ENCODE results near the gene SLCO4A1. TPM values are rescaled to one million over a fixed set of nuclear protein-coding genes. Genes with fewer than 3 reads are reported as not detected.
A peak's percentile ranks its signal among the peaks of the same experiment; 100 is the strongest.

Gene SLCO4A1
- total and polyA plus RNA-seq, 5 donors from 2014 or later: 1.8 to 7.4 (median 2.8) TPM

DNA sequence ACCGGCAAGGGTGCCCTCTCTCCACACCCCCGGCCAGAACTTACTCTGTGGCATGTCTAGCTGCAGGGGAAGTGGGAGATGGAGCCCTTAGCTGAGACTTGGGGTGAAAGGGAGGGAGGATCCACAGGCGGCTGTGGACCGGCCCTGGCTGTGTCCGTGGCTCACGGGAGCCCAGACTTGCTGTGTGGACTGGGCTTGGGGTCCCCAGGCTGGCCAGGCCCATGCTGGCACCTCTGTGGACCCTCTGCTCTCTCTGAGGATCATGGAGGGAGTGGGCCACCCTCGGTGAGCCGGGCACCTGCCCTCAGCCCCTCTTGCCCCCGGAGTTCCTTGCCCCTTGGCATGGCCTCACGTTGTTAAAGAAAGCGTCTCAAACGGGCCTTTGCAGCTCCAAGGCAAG, 57.4 kb downstream of the SLCO4A1 start:
- no peaks in the 10 kb centered on the region for H3K9me3 Mint-ChIP-seq
- Histone ChIP-seq H3K4me3 (ENCODE audit: low read depth, low read length) (no peak overlapping the region), H3K9me3 (ENCODE audit: control insufficient read depth in 2 of 2, low read length in 2 of 2) (no peaks in the 10 kb centered on the region), H3K27ac (ENCODE audit: insufficient read depth, low read length, poor library complexity, severe bottlenecking) (no peak overlapping the region), H3K27me3 (ENCODE audit: control insufficient read depth, insufficient read depth, low read length) (no peaks in the 10 kb centered on the region), H3K4me1 (ENCODE audit: control insufficient read depth, insufficient read depth, low read length, poor library complexity, severe bottlenecking) (peaks cover 6% of the 10 kb centered on the region), H3K36me3 (ENCODE audit: control insufficient read depth, insufficient read depth, low read length) (no peaks in the 10 kb centered on the region)
- no peak overlapping the region for H3K4me3 Mint-ChIP-seq
- H3K36me3 Mint-ChIP-seq: no peaks in the 10 kb centered on the region
- DNase-seq (no peak), ATAC-seq (ENCODE audit: low read depth in 2 of 2) (no peak)
- H3K4me1 Mint-ChIP-seq: peaks cover 4 to 9% (median 5%) of the 10 kb centered on the region in 4 donors
- no peak overlapping the region for H3K27ac Mint-ChIP-seq
- no peaks in the 10 kb centered on the region for H3K27me3 Mint-ChIP-seq

DNA sequence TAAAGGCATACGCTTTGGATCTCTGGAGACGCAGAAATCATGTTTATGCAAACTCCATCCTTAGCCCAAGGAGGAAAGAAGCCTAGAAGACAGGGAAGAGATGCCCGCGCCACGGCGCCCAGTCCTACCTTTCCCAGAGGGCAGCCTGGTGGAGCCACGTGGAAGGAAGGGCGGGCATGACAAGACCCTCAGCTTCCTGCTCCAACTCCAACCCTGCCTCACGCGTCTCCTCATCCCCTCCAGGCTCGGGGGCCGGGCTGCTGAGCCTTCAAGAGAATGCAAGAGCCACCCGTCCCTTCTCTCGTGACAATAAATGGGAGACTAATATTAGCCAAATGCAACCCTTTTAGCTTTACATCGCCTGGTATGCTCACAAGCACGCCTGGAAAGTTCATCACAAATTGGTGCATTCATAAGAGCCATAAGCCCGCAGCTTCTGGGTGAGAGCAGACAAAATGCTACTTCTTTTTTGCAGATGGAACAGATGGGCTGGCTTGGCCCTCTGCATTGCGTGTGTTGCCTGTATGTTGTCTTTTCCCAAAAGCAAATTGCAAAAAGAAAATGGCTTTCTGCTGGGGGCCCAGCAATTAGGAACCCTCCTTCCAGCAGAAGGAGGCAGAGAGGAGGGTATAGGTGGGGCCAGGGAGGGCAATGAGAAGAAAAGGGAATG, 58.1 kb downstream of the SLCO4A1 start:
- no peak overlapping the region for H3K27ac ChIP-seq (ENCODE audit: insufficient read depth, low read length, poor library complexity, severe bottlenecking)
- Mint-ChIP-seq H3K27ac (no peak overlapping the region), H3K27me3 (no peaks in the 10 kb centered on the region), H3K9me3 (no peaks in the 10 kb centered on the region), H3K4me1 (peaks cover 4 to 11% (median 5%) of the 10 kb centered on the region in 4 donors), H3K4me3 (no peak overlapping the region), H3K36me3 (no peaks in the 10 kb centered on the region)
- peaks cover 6% of the 10 kb centered on the region for H3K4me1 ChIP-seq (ENCODE audit: control insufficient read depth, insufficient read depth, low read length, poor library complexity, severe bottlenecking)
- H3K36me3 ChIP-seq (ENCODE audit: control insufficient read depth, insufficient read depth, low read length): no peaks in the 10 kb centered on the region
- ATAC-seq (ENCODE audit: low read depth in 2 of 2) (no peak), DNase-seq (no peak)
- no peaks in the 10 kb centered on the region for H3K27me3 ChIP-seq (ENCODE audit: control insufficient read depth, insufficient read depth, low read length)
- H3K4me3 ChIP-seq (ENCODE audit: low read depth, low read length): no peak overlapping the region
- H3K9me3 ChIP-seq (ENCODE audit: control insufficient read depth in 2 of 2, low read length in 2 of 2): no peaks in the 10 kb centered on the region

DNA sequence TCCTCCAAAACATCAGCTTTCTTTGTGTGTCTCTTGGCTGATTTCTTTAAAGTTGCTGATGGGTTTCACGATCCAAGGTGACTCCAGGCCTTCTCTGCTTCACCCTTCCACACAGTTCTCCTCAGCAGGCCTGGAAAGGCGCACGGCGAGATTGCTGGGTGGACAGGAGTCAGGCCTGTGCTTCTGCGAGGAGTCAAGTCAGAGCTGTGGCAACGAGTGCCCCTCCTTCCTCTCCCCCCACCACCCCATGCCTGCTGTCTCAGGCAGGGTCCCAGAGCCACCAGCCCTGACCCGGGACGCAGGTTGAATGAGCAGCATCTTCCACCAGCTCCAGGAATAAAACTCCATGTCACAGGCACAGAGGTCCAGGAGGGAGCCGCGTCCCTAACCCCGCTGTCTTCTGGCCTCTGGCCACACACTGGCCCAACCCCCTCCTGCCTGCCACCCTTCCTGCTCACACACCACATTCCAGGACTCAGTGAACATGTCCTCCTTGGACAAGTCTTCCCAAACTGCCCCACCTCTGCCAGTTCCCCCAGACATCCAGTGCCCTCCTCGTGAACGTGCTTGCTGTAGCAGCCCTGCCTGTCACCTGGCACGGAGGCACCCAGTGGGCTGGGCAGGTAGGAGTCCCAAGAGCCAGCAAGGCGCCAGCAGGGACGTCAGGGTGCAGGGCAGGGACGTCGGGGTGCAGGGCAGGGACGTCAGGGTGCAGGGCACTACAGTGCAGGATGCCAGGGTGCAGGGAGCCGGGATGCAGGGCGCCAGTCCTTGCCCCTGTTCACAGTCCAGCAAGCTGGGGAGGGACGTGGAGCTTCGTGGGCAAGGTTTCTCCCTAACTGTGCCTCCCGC, 59.1 kb downstream of the SLCO4A1 start:
- no peak overlapping the region for H3K4me3 Mint-ChIP-seq
- H3K27me3 Mint-ChIP-seq: no peaks in the 10 kb centered on the region
- no peaks in the 10 kb centered on the region for H3K9me3 ChIP-seq (ENCODE audit: control insufficient read depth in 2 of 2, low read length in 2 of 2)
- no peak overlapping the region for H3K27ac ChIP-seq (ENCODE audit: insufficient read depth, low read length, poor library complexity, severe bottlenecking)
- DNase-seq (no peak), ATAC-seq (ENCODE audit: low read depth in 2 of 2) (no peak)
- H3K4me3 ChIP-seq (ENCODE audit: low read depth, low read length): no peak overlapping the region
- no peaks in the 10 kb centered on the region for H3K36me3 Mint-ChIP-seq
- H3K27ac Mint-ChIP-seq: peak overlapping the region in 2 of 3 donors; percentile 67 to 79
- H3K27me3 ChIP-seq (ENCODE audit: control insufficient read depth, insufficient read depth, low read length): no peaks in the 10 kb centered on the region
- H3K9me3 Mint-ChIP-seq: no peaks in the 10 kb centered on the region
- peaks cover 6% of the 10 kb centered on the region for H3K4me1 ChIP-seq (ENCODE audit: control insufficient read depth, insufficient read depth, low read length, poor library complexity, severe bottlenecking)
- H3K36me3 ChIP-seq (ENCODE audit: control insufficient read depth, insufficient read depth, low read length): no peaks in the 10 kb centered on the region
- H3K4me1 Mint-ChIP-seq: peaks cover 4 to 11% (median 5%) of the 10 kb centered on the region in 4 donors

DNA sequence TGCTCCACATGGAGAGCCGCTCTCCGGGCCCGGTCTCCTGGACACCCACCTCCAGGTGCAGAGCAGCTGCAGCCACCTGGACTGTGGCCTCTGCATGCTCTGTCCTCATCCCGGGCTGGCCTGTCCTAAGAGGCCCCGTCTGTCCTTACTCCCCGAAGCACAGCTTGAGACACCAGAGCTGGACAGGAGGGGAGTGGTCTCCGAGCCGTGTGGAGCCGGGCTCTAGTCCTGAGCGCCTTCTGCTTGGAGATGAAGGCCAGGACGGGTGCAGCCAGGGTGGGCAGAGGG, 59.7 kb downstream of the SLCO4A1 start:
- Mint-ChIP-seq H3K27ac (no peak overlapping the region), H3K9me3 (no peaks in the 10 kb centered on the region), H3K4me3 (no peak overlapping the region), H3K27me3 (peaks cover 4% of the 10 kb centered on the region), H3K4me1 (peaks cover 4 to 11% (median 5%) of the 10 kb centered on the region in 4 donors), H3K36me3 (no peaks in the 10 kb centered on the region)
- no peak overlapping the region for H3K4me3 ChIP-seq (ENCODE audit: low read depth, low read length)
- DNase-seq (no peak), ATAC-seq (ENCODE audit: low read depth in 2 of 2) (no peak)
- H3K4me1 ChIP-seq (ENCODE audit: control insufficient read depth, insufficient read depth, low read length, poor library complexity, severe bottlenecking): peaks cover 6% of the 10 kb centered on the region
- no peaks in the 10 kb centered on the region for H3K27me3 ChIP-seq (ENCODE audit: control insufficient read depth, insufficient read depth, low read length)
- no peak overlapping the region for H3K27ac ChIP-seq (ENCODE audit: insufficient read depth, low read length, poor library complexity, severe bottlenecking)
- no peaks in the 10 kb centered on the region for H3K36me3 ChIP-seq (ENCODE audit: control insufficient read depth, insufficient read depth, low read length)
- no peaks in the 10 kb centered on the region for H3K9me3 ChIP-seq (ENCODE audit: control insufficient read depth in 2 of 2, low read length in 2 of 2)

DNA sequence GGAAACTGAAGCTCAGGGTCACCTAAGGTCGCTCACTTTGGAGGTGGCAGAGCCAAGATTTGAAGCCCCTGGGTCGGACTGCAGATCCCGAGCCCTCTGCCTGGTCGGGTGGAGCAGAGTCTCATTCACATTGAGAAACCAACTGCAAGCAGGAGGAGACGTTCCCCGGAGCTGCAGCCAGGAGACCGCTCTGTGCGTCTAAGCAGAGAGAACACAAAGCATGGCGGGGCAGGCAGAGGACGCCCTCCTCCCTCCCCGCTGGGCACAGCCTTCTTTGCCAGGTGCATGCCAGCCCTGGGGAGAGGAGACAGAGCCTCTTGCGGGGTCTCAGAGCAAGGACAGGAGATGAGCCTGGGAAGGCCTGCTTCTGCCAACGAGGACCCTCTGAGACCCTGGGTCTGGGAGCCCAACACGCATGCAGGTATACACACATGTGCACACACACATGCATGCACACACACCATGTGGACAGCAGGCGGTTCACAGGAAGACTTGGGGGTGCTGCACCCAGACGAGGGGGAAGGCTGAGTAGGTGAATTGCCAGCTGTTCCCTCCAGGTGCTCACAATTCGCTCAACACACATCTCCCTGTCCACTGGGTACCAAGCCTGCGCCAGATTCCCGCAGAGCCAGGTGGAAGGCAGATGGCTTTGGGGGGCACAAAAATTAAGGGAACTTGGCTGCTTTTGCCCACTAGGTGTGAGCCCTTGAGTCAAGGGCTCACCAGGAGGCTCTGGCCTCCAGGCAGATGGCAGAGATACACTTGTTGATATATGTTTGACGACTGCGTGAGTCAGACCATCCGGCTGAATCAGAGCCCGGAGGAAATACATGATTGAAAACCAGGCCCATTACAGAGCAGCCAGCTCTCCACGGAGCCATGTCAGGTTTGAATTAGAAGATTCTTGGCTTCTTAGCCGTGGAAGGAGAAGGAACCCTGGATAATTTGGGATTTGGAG, 60.9 kb downstream of the SLCO4A1 start:
- no peaks in the 10 kb centered on the region for H3K27me3 ChIP-seq (ENCODE audit: control insufficient read depth, insufficient read depth, low read length)
- no peaks in the 10 kb centered on the region for H3K36me3 ChIP-seq (ENCODE audit: control insufficient read depth, insufficient read depth, low read length)
- ATAC-seq (ENCODE audit: low read depth in 2 of 2) (peak; percentile 88 to 93), DNase-seq (peak in 1 of 3 donors; percentile 55)
- peak overlapping the region; percentile 52 for H3K27ac ChIP-seq (ENCODE audit: insufficient read depth, low read length, poor library complexity, severe bottlenecking)
- no peaks in the 10 kb centered on the region for H3K36me3 Mint-ChIP-seq
- H3K4me3 ChIP-seq (ENCODE audit: low read depth, low read length): no peak overlapping the region
- peaks cover 12% of the 10 kb centered on the region for H3K4me1 ChIP-seq (ENCODE audit: control insufficient read depth, insufficient read depth, low read length, poor library complexity, severe bottlenecking)
- H3K4me3 Mint-ChIP-seq: peak overlapping the region in 1 of 4 donors; percentile 28
- peaks cover 4 to 11% (median 5%) of the 10 kb centered on the region in 4 donors for H3K4me1 Mint-ChIP-seq
- peaks cover 14% of the 10 kb centered on the region for H3K27me3 Mint-ChIP-seq
- peak overlapping the region; percentile 6 to 96 (median 90) for H3K27ac Mint-ChIP-seq
- no peaks in the 10 kb centered on the region for H3K9me3 Mint-ChIP-seq
- no peaks in the 10 kb centered on the region for H3K9me3 ChIP-seq (ENCODE audit: control insufficient read depth in 2 of 2, low read length in 2 of 2)

DNA sequence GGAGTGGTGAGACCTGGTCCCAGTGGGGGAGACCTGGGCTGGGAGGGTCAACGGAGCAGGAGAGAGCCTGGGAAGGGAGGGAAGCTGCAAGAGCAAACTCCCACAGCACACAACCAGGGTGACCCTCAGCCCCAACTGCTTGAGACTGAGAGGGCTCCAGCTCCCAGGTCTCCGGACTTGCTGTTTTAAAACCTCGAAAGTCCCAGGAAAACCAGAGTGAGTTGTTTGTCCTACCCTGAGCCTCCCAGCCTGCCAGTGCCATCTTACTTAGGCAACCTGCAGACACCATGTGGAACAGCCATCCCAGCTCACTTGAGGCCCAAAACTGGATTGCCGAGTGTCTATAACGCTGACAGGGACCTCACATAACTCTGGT, 61.5 kb downstream of the SLCO4A1 start:
- Histone ChIP-seq H3K4me3 (ENCODE audit: low read depth, low read length) (no peak overlapping the region), H3K27ac (ENCODE audit: insufficient read depth, low read length, poor library complexity, severe bottlenecking) (peak overlapping the region; percentile 52), H3K27me3 (ENCODE audit: control insufficient read depth, insufficient read depth, low read length) (no peaks in the 10 kb centered on the region), H3K36me3 (ENCODE audit: control insufficient read depth, insufficient read depth, low read length) (no peaks in the 10 kb centered on the region), H3K9me3 (ENCODE audit: control insufficient read depth in 2 of 2, low read length in 2 of 2) (no peaks in the 10 kb centered on the region), H3K4me1 (ENCODE audit: control insufficient read depth, insufficient read depth, low read length, poor library complexity, severe bottlenecking) (peaks cover 18% of the 10 kb centered on the region)
- no peaks in the 10 kb centered on the region for H3K9me3 Mint-ChIP-seq
- ATAC-seq (ENCODE audit: low read depth in 2 of 2) (no peak), DNase-seq (no peak)
- H3K27me3 Mint-ChIP-seq: peaks cover 14% of the 10 kb centered on the region
- peak overlapping the region; percentile 6 to 96 (median 90) for H3K27ac Mint-ChIP-seq
- H3K36me3 Mint-ChIP-seq: no peaks in the 10 kb centered on the region
- peak overlapping the region in 1 of 4 donors; percentile 28 for H3K4me3 Mint-ChIP-seq
- H3K4me1 Mint-ChIP-seq: peaks cover 4 to 11% (median 5%) of the 10 kb centered on the region in 4 donors

DNA sequence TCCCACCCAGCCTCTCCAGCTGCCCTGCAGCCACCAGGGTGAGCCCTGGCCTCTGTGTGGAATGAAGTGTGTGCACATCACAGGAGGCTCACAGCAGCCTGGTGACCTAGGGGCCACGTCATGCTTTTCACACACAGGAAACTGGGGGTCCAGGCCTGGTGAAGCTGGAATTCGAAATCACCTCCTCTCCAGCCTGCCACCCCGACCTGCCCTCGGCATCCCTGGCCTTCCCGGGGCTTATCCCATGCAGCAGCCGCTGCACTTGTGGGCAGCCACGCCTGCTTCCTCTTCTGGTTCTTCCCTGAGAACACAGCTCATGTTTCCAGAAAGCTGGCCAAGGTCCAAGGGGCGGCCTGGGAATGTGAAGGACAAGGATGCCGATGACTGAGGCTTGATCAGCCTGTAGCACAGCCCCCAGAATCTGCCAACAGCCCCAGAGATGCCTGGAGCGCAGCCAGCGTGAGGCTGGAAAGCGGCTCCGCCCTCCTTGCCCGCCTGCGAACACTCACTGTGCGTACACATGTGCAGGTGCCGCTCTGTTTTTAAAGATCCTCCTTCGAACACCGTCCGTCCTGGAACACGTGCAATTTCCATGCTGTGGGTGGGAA, 62.1 kb downstream of the SLCO4A1 start:
- ATAC-seq (ENCODE audit: low read depth in 2 of 2) (no peak), DNase-seq (no peak)
- no peaks in the 10 kb centered on the region for H3K9me3 ChIP-seq (ENCODE audit: control insufficient read depth in 2 of 2, low read length in 2 of 2)
- H3K27me3 ChIP-seq (ENCODE audit: control insufficient read depth, insufficient read depth, low read length): no peaks in the 10 kb centered on the region
- H3K36me3 ChIP-seq (ENCODE audit: control insufficient read depth, insufficient read depth, low read length): no peaks in the 10 kb centered on the region
- peak overlapping the region in 2 of 3 donors; percentile 9 to 67 for H3K27ac Mint-ChIP-seq
- no peak overlapping the region for H3K27ac ChIP-seq (ENCODE audit: insufficient read depth, low read length, poor library complexity, severe bottlenecking)
- no peaks in the 10 kb centered on the region for H3K36me3 Mint-ChIP-seq
- H3K4me3 ChIP-seq (ENCODE audit: low read depth, low read length): no peak overlapping the region
- H3K4me3 Mint-ChIP-seq: peak overlapping the region in 1 of 4 donors; percentile 21
- peaks cover 18% of the 10 kb centered on the region for H3K4me1 ChIP-seq (ENCODE audit: control insufficient read depth, insufficient read depth, low read length, poor library complexity, severe bottlenecking)
- peaks cover 4 to 11% (median 5%) of the 10 kb centered on the region in 4 donors for H3K4me1 Mint-ChIP-seq
- H3K9me3 Mint-ChIP-seq: no peaks in the 10 kb centered on the region
- peaks cover 17% of the 10 kb centered on the region for H3K27me3 Mint-ChIP-seq

Data from CD4-positive, CD25-positive, alpha-beta regulatory T cell (primary cell).